NCI-H774 (cell line): ENCODE results near the gene NOTCH3.

Experiments used
- DNase-seq: peaks from one replicate; lab custom pipeline; 2025; lab: John Stamatoyannopoulos, UW

The NOTCH3 gene

DNA sequence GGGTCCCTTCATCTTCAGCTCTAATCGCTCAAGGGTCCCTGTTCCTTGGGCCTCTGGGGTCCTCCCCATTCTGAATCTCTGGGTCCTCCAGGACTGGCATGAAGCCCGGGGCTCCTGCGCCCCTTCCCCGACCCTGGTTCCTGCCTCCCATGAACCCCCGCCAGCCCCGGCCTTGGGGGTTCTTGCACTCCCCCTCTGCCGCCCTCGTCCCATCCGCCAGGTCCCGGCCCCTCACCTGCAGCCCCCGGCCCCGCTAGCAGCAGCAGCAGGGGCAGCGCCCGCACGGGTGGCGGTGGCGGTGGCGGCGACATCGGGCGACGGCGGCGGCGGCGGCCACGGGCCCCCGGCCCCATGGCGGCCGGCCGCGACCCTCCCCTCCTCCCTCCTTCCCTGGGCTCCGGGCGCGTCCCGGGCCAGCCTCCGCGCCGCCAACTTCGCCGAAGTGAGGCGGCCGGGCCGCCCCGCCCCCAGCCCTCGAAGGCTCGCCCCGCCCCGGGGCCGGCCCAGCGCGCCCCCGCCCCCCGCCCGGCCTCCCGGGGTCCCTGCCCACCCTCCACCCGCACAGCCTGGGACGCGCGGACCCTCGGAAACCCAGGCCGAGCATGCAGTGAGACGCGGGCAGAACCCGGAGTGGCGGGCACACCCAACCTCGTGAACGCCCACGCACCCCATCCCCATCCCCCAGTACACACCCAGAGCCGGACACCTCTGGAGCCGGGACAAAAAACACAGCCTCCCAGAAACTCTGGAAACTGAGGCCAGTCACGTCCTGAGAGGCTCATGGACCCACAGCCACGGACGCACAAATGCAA is at the start of gene NOTCH3:
TSS of gene NOTCH3 (minus strand) at position 443 of the 812 bp plus-strand sequence. CDS start at position 353, 90 bp downstream.
- DNase-seq, result no peak

DNA sequence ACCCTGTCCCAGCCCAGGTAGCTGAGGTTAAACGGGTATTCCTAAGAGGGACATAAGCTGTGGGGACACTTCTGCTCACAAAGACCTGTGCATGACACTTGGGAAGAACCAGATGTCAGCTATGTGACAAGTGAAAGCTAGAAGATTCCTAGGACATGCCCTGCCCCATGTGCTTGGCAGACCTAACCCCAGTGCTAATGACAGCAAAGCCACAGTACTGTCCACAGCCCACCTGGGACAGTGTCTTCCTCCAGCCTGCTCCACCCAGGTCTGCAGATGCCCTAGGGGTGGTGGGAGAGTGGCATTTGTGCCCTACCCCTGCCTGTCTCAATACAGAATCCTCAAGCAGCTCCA is 49.8 kb upstream of the NOTCH3 start:
- DNase-seq, result no peak

DNA sequence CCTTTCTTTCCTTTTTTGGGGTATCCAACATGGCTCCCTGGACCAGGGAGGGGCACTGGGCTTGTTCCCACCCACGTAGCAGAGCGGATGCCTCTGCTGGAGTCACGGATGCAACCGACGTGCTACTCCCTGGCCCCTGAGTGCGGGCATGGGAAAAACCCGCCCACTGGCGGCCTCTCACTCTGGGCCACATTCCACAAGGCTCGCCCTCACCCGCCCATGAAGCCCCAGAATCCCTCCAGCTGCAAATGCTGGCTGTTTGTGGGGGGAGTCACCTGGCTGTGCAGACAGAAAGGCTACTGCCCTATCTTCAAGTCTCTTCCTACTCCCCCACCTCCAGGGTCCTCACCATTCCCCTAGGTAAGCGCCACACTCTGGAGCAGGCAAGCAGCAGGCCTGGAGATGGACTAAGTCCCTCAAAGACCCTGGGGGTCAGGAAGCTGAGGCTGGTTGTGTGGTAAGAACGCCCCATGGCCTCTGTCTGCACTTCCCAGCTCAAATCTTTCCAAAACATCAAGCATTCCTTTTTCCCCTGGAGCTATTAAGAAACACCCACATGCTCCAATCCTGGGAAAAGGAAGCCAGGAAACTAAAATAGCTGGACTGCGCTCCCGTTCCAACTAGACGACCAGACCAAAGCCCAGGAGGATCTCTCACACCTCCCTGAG is 49.3 kb upstream of the NOTCH3 start:
- DNase-seq, result no peak

DNA sequence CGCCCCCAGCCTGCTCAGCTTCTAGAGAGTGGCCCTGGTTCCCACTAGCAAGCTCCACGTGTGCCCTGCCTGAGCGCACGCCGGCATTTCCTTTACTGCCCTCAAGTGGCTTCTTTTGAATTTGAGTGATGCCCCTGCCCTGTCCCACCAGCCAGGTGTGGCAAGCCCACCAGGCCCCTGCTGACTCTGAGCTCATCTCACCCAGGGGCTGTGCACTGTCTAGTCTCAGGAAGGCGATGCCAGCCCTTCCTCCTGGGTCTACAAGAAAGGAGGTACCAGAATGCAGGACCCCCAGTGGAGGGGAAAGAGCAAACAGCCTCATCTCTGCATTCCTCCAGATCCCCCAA is 48.7 kb upstream of the NOTCH3 start:
- DNase-seq, result no peak

DNA sequence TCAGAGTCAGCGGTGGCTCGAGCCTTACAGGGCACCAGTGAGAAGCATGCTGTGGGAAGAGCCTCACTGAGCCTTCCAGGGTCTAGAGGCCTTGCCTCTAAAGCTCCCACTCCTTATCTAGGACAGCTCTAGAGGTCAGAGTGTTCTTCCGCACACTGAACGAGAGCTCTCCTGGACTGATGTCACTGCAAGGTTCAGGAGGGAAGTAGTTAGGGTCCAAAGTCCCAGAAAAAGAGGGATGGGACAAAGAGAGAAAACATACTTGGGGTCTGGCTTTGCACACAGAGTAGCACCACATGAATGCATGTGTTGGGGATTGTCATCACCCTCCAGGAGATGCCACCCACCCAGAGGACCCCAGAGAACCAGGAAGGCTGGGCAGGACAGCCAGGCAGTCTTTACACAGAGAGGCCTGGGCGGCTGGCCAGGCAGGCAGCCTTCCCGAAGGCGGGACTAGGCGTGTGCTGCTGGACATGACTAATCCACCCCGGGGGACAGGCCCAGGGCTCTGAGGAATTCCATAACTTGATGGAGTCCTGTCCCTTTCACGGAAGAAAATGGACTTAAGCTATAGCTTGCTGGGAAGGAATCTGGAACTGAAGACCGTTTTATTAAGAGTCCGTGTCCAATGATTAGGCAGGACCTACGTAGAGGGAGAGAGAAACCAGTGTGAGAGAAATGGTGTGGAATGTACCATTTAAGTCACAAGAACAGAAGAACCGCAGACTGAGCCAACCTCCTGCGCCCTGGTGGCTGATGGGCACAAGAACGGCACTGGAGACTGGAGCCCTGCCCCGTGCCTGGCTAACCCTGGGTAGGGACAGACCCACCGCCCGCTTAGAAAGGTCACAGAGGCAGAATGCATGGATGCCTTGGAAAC is 48.1 kb upstream of the NOTCH3 start:
- DNase-seq, result no peak

DNA sequence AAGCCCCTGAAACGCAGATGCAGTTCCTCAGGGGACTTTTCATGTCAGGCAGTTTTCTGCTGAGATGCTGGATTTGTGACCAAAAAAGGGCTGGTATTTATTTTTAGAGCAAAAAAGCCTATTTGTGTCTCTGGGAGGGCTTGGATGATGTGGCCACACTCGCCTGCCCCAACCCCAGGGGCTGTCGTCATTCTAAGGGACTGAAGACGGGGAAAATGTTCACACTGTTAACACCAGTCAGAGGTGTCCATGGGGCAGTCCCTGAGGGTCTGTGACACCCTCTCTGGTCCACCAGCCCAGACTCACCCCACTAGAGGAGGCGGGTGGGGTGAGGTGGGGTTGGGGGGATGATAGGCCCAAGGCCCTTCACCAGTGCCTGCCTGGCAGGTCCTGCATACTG is 47.3 kb upstream of the NOTCH3 start:
- no peak for DNase-seq

DNA sequence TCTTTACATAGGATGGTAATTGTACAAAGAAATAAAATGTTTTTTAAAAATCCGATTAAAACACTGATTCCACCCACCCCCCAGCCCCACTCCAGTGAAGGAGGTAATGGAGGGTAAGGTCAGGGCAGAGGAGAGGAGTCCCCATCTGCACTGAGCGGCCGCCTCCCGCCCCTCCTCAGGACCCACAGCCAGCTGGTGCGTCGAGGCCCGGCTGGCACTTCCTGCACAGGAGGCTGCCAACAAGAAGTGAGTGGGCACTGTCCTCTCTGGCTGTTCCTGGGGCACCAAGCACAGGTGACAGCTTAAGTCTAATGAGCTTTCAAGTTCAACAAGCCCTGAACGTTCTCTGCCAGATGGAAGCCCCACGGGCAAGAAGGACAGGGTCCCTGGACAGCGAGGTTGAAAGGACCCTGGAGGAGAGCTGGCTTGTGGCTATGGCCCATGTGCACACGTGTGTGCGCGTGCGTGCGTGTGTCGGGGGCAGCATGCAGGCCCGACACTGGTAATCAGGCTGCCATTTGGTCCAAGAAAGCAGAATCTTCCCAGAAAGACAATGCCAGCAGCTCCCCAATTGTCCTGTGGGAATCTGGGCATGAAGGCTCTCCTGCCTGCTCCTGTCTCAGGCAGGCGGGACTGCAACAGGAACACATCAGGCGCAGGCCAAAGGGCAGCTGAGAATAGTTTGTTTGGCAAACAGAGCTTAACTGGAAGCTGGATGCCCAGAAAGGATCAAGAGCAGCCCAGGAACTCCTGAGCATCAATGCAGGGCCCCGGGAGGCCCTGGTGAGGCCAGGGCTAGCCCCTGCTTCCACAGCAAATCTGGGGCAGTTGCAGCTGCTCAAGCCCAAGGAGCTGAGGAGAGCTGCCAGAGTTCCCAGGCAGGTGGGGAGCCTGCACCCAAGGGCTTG is 46.6 kb upstream of the NOTCH3 start:
- no peak for DNase-seq

DNA sequence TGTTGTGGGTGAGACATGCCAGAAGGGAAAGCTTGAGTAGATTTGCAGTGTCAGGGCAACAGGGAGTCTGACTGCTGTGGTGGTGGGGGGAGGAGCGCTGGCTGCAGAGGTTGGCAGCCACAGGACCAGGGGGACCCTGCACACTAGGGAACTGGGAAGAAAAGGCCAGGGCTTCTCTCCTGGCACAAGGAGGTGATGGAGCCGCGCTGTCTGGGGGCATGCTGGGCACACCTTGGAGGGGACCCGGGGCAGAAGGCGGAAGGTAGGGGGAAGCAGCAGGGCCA is 45.3 kb upstream of the NOTCH3 start:
- DNase-seq, result no peak

DNA sequence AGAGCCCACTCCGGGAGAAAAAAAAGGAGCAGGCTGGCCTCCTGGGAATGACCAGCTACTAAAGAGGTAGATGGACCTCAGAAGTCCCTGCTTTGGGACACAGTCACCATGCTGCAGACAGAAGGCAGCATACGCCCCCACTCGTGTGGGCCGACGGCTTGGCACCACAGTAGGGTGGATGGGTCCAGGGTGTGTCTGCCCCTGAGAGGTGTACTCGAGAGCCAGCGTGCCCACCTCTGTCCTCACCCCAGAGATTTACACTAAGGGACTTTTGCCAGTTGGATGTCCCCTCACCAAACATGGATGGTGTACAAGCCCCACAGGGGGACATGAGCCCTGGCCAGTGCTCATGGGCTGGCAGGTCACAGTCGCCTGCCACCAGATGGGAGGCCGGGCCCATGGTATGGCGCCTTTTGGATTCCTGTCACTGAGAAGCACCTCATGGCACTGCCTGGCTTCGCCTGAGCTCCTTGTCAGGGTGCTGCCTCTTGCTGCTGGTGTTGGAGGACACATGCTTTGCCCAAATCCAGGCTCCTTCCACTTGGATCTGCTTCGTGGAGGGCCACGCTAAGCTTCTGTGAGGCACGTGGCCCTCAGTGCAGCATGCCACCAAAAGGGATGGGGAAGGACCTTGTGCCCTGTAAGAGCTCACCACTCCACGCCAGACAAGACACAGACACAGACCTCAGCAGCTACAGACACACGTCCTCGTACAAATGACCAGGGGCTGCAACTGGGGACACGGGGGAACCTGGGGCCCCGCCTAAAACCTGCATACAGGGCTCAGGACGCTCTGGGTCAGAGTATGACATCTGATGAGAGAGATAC is 44.8 kb upstream of the NOTCH3 start:
- no peak for DNase-seq

DNA sequence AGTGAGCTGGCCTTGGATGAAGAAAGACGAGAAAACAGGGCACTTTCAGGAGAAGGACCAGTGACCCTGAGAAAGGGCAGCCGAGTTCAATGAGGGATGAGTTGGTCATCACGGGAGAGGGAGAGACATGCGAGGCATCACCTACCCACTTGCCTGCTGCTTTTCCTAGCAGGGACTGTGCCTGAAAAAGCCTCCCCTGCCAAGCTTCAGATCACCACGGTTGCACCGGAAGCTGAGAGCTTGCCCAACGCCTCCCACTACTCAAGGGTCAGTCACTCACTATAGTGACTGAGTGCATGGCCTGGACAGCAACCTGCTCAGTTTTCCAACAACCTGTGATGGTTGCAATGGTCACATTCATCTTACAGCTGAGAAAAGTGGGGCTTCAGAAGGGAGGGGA is 44.0 kb upstream of the NOTCH3 start:
- no peak for DNase-seq

DNA sequence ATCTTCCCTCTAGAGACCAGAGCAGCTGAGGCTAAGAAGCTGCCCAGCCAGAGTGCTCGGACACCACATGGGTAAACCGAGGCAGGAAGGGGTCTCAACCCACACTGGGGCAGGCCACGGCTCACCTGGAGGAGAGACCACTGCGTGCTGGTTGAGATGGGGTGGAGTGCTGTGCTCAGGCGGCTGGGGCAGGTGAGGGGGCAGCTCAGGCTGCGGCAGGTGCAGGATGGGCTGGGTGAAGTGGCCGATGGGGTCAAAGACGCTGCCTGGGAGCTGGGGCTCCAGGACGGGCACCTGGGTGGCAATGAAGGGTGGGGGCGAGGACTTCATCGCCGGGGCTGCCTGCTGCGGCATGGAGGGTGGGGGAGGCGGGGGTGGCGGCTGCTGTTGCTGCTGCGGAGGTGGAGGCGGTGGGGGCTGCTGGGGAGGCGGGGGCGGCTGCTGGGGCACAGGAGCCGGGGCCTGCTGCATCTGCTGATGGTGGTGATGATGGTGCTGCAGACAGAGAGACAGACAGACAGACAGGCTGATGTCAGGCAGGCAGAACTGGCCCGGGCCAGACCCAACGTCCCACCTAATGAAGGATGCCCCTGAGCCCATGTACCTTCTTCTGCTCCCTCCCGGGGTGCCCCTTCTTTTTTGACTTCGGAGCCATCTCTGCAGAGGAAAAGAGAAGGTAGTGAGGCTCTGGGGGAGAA is 43.5 kb upstream of the NOTCH3 start:
- no peak for DNase-seq

DNA sequence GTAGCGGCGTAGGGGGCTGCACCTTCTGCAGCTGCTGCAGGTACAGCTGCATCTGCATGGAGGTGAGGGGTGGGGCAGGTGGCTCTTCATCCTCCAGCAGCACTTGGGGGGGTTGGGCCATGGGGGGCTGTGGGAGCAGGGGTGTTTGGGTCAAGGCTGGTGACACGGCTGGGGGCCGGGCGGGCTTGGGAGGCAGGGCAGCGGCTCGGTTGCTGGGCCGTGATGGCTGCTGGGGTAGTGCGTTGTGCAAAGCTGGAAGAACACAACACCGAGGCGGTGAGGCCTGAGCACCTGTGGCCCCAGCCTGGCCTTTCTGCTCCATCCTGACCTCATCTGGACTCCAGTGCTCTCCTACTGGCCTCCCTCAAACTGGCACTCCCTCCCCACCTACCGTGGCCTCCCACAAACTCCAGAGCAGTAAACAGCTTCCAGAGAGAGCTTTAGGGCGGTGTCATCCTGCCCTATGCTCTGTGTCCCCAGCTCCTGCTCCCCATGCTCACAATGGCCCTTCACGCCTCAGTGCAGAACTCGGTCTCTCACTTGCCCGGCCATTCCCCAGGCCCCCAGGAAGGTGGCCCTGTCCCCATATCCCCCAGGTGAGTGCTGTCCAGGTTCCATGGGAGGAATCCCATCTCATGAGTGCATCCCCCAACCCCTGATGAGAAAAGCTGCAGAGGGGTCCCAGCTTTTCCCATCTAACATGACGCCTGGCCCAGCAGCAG is 42.6 kb upstream of the NOTCH3 start:
- DNase-seq, result no peak

DNA sequence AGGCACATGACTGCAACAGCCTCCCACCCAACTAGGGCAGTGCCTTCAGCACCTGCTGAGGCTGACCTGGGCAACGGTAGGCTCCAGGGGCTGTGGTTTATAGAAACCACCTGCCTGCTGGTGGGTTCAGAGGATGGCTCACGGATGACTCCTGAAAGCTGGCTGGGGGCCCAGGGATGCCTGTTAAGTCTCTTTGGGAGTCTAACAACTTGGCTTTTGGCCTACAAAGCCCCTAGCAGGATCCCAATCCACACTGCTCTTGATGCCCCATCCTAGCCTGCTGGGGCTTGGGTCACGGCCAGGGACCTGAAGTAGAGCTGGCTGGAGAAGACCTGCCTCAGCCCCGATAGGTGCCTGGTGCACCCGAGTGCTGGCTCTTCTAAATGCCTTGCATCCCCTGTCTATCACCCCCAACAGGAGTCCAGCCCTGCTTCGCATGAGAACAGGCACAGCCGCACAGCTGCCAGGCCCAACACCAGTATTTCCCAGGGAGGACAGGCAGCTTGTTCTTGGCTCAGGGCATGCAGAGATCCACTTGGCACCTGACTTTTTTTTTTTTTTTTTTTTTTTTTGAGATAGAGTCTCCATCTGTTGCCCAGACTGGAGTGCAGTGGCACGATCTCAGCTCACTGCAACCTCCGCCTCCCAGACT is 40.6 kb upstream of the NOTCH3 start:
- no peak for DNase-seq

DNA sequence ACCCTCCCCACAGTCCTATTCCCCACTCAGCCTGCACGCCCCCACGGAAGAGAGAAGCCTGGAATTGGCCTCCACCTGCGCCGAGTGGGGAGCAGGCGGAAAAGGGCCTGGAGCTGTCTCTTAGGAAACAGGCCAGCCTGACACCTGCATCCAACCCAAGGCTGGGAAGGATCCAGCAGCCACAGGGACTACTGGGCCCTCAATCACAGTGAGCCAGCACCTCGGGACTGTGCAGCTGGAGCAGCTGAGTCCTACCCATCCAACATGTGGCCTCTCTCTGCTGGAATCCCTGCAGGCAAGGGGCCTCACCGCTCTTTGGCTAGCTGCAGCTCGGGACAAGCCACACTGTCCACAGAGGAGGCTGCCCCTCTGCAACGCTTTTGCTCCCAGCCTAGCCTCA is 39.7 kb upstream of the NOTCH3 start:
- no peak for DNase-seq

DNA sequence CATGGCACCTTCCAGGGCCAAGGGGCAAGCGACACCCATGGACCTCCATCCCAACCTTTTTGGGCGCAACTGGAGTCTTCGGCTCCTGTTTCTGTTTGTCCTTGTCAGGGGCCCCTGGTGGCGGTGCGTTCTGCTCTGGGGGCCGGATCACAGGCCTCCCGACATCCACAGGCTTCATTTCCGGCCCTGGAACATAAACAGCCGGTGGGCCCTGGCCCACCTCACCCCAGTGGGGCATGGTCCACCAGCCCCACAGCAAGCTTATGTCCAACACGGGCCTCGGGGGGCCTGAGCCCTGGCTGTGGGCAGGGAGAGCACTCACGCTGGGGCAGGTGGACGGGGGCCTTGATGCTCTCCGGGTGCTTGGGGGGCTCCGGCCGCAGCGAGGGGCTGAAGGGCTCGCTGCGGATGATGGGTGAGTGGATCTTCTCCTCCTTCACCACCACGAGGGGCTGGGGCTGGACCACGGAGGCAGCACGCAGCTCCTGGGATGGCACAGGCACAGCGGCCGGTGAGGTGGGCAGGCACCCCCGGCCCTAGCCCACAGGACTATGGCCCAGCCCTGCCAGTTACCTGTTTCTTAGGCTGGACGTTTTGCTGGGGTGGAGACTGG is 38.6 kb upstream of the NOTCH3 start:
- DNase-seq, result no peak

DNA sequence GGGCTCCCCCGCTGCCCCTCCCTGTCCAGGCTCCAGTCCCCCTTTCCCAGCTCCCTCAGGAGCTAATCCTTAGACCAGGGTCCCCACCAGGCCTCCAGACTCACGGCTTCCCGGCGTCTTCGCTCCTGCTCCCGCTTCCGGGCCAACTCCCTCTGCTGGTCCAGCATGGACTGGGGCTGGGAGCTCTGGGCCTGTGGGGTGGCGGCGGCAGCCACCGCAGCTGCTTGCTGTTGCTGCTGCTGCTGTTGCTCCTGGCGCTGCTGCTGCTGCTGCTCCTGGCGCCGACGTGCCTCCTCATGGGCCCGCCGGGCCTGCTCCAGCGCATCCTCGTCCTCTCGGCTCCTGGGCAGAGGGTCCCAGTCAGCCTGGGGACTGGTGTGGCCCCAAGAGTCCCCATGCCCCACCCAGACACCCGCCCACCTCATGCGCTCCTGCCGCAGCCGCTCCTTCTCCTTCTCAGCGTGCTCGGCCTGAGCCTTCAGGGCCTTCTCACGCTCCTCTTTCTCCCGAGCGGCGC is 37.9 kb upstream of the NOTCH3 start:
- no peak for DNase-seq

DNA sequence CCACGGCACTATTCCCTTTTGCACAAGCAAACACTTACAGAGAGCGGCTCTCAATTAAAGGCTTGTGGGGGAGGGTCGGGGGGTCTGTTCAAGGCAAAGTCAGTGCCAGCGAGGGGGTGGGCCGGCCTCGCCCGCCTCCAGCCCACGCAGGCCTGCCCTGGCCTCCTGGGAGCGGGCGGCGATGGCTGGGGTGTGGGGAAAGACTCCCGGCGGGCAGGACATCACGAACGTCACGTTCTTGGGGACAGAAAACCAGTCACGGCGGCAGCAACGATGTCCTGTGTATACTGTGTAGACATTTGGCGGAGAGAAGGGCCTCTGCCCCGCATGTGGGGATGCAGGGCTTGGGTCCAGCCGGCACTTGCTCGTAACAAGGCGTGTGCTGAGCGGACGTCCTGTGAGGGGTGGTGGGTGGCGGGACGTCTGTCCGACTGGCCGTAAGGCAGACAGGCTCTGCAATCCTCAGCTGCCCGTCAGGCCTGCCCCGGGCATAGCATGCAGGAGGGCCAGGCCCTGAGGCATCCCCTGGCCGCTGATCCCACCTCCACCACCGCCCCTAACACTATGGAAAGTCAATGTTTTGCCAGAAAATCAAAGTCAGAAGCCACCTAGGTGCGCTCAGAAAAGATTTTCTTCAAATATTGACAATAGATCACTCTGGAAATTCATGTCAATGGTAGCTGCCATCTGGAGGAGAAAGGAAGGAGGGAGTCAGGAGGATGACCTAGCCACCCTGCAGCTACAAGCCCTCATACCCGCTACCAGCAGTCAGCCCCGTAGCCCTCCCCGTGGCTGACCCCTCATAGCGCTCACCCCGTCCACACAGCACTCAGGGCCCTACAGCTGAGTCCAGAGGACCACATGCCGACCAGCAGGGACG is 37.2 kb upstream of the NOTCH3 start:
- no peak for DNase-seq

DNA sequence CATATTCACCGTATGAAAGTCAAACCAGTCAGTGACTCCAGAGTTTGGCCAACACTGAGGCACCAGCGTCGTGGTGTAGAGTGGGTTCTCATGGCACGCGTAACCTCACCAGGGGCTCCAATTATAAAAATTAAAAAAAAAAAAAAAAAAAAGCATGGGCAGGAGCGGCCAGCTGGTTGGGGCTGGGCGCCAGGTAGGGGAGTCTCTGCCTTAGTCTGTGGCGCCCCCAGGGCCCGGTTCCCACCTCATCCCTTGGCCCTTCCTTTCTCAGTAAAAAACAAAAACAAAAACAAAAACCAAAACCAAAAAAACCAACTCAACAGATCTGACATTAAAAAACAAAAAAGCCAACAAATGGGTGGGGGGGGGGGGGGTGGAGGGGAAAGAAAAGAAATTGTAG is 36.1 kb upstream of the NOTCH3 start:
- DNase-seq, result no peak
